ENCODE data around the gene BTLA. TPM values are rescaled to one million over a fixed set of nuclear protein-coding genes. Genes with fewer than 3 reads are reported as not detected.
"Not testable (repeated sequence)": the region's sequence is repeated elsewhere in the genome, so short reads cannot be mapped to it uniquely, and the experiment has no call there.

BTLA gene
- total and polyA plus RNA-seq, 2 experiments from 2014 or later = not detected

- no peaks in the 10 kb centered on the region for H3K9me3 ChIP-seq (ENCODE audit: low read depth)
- no peak overlapping the region for H3K27ac ChIP-seq
- H2AFZ ChIP-seq = no peak overlapping the region
- H3K4me3 ChIP-seq = no peak overlapping the region
- no peaks in the 10 kb centered on the region for H3K79me2 ChIP-seq
- H3K4me1 ChIP-seq (ENCODE audit: insufficient read depth) = no peaks in the 10 kb centered on the region
- H3K9me2 ChIP-seq (replicated peaks; ENCODE audit: insufficient read depth) = no peaks in the 10 kb centered on the region
- 6% methylated on average over 1 of the region's 1 CpG for WGBS (ENCODE audit: low lambda C conversion rate, missing lambda C conversion rate)
- TF ChIP-seq EZH2phosphoT487 (IDR thresholded peaks at IDR 0.05; ENCODE audit: low read depth, severe bottlenecking, unreplicated experiment) = no peak
- TF ChIP-seq, protein P1, sequence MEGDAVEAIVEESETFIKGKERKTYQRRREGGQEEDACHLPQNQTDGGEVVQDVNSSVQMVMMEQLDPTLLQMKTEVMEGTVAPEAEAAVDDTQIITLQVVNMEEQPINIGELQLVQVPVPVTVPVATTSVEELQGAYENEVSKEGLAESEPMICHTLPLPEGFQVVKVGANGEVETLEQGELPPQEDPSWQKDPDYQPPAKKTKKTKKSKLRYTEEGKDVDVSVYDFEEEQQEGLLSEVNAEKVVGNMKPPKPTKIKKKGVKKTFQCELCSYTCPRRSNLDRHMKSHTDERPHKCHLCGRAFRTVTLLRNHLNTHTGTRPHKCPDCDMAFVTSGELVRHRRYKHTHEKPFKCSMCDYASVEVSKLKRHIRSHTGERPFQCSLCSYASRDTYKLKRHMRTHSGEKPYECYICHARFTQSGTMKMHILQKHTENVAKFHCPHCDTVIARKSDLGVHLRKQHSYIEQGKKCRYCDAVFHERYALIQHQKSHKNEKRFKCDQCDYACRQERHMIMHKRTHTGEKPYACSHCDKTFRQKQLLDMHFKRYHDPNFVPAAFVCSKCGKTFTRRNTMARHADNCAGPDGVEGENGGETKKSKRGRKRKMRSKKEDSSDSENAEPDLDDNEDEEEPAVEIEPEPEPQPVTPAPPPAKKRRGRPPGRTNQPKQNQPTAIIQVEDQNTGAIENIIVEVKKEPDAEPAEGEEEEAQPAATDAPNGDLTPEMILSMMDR (IDR thresholded peaks at IDR 0.05; ENCODE audit: poor library complexity) = peak; percentile 61
- H3K36me3 ChIP-seq (replicated peaks; ENCODE audit: insufficient read depth, low read depth) = no peaks in the 10 kb centered on the region
- no peak overlapping the region for H3K4me2 ChIP-seq
- no peaks in the 10 kb centered on the region for H3K27me3 ChIP-seq
- no peaks in the 10 kb centered on the region for H4K20me1 ChIP-seq (ENCODE audit: insufficient read depth, poor library complexity, severe bottlenecking)
- peak; percentile 32 for DNase-seq (ENCODE audit: low spot score)
These were observed 32.1 kb upstream of the BTLA start for GRCh38 chr3:112531358-112531781.

DNA sequence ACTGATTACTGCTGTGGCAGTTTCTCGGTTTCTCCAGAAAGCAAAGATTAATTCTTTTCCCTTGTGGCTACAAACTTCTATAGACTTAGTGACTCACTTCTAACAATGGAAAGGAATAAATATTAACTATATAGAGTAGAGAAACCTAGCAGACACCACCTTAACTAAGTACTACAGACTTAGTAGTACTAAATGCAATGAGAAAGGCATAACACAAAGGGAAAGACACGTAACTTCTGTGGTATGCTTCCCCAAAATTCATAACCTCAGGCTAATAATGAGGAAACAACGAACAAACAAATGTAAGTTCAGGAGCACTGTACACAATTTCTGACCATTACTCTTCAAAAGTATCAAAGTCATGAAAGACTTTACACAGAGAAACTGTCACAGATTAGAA, 31.3 kb upstream of the BTLA start:
- Histone ChIP-seq H4K20me1 (ENCODE audit: insufficient read depth, poor library complexity, severe bottlenecking) (no peaks in the 10 kb centered on the region), H3K36me3 (replicated peaks; ENCODE audit: insufficient read depth, low read depth) (no peaks in the 10 kb centered on the region), H3K27me3 (no peaks in the 10 kb centered on the region), H3K4me1 (ENCODE audit: insufficient read depth) (no peaks in the 10 kb centered on the region), H3K4me3 (no peak overlapping the region), H3K79me2 (no peaks in the 10 kb centered on the region), H3K4me2 (no peak overlapping the region), H3K9me2 (replicated peaks; ENCODE audit: insufficient read depth) (no peaks in the 10 kb centered on the region), H3K9me3 (ENCODE audit: low read depth) (no peaks in the 10 kb centered on the region), H2AFZ (no peak overlapping the region), H3K27ac (peak overlapping the region; percentile 6)
- TF ChIP-seq, protein P1 (IDR thresholded peaks at IDR 0.05; ENCODE audit: poor library complexity) = no peak
- no peak for TF ChIP-seq EZH2 (IDR thresholded peaks at IDR 0.05; ENCODE audit: borderline replicate concordance)
- DNase-seq (ENCODE audit: low spot score) = no peak
- 77% methylated on average over 3 of the region's 3 CpGs for WGBS (ENCODE audit: low lambda C conversion rate, missing lambda C conversion rate)

DNA sequence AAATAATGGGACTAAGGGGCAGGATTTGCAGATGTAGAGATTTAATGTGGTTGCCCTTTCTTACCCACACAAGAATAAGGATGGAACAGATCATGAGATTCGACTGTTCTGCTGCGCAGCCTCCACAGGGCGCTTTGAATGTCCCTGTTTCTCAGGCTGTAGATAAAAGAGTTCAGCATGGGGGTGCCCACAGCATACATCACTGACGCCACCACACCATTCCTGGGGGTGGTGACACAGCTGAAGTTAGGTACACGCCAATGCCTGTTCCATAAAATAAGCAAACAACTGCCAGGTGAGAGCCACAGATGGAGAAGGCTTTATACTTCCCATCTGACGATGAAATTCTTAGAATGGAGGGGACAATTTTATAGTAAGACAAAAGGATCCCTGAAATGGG, 24.9 kb upstream of the BTLA start:
- H3K4me3 ChIP-seq; H4K20me1 ChIP-seq (ENCODE audit: insufficient read depth, poor library complexity, severe bottlenecking); H3K27ac ChIP-seq; H2AFZ ChIP-seq; H3K4me1 ChIP-seq (ENCODE audit: insufficient read depth); H3K27me3 ChIP-seq; H3K9me2 ChIP-seq (replicated peaks; ENCODE audit: insufficient read depth); H3K79me2 ChIP-seq; H3K4me2 ChIP-seq; H3K36me3 ChIP-seq (replicated peaks; ENCODE audit: insufficient read depth, low read depth); H3K9me3 ChIP-seq (ENCODE audit: low read depth); DNase-seq (ENCODE audit: low spot score): not testable (repeated sequence)
- 94% methylated on average over 6 of the region's 6 CpGs for WGBS (ENCODE audit: low lambda C conversion rate, missing lambda C conversion rate)

- TF ChIP-seq EZH2 (IDR thresholded peaks at IDR 0.05; ENCODE audit: borderline replicate concordance) = no peak
- TF ChIP-seq, protein P1 (IDR thresholded peaks at IDR 0.05; ENCODE audit: poor library complexity) = peak; percentile 80
- DNase-seq (ENCODE audit: low spot score) = peak; percentile 77
- WGBS (ENCODE audit: low lambda C conversion rate, missing lambda C conversion rate) = 66% methylated on average over 2 of the region's 2 CpGs
These were observed 20.2 kb upstream of the BTLA start for GRCh38 chr3:112519424-112520001.

DNA sequence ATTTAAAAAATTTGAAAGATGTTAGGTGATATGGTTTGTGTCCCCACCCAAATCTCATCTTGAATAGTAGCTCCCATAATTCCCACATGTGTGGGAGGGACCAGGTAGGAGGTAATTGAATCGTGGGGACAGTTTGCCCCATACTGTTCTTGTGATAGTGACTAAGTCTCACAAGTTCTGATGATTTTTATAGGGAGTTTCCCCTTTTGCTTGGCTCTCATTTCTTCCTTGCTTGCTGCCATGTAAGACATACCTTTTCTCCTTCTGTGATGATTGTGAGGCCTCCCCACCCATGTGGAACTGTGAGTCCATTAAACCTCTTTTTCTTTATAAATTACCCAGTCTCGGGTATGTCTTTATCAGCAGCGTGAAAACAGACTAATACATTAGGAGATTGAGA, 19.7 kb upstream of the BTLA start:
- H3K9me2 ChIP-seq (replicated peaks; ENCODE audit: insufficient read depth); H3K4me3 ChIP-seq; H3K4me2 ChIP-seq; H4K20me1 ChIP-seq (ENCODE audit: insufficient read depth, poor library complexity, severe bottlenecking); H3K9me3 ChIP-seq (ENCODE audit: low read depth); H3K79me2 ChIP-seq; H3K27me3 ChIP-seq; H3K36me3 ChIP-seq (replicated peaks; ENCODE audit: insufficient read depth, low read depth); H3K27ac ChIP-seq; H3K4me1 ChIP-seq (ENCODE audit: insufficient read depth); DNase-seq (ENCODE audit: low spot score); H2AFZ ChIP-seq: not testable (repeated sequence)
- 73% methylated on average over 3 of the region's 3 CpGs for WGBS (ENCODE audit: low lambda C conversion rate, missing lambda C conversion rate)

More at GRCh38 chr3:112519424-112520001, 20.2 kb upstream of the BTLA start:
- Histone ChIP-seq H2AFZ (no peak overlapping the region), H3K4me3 (no peak overlapping the region), H3K4me1 (ENCODE audit: insufficient read depth) (no peaks in the 10 kb centered on the region), H3K36me3 (replicated peaks; ENCODE audit: insufficient read depth, low read depth) (no peaks in the 10 kb centered on the region), H3K4me2 (no peak overlapping the region), H3K27ac (no peak overlapping the region), H3K9me3 (ENCODE audit: low read depth) (no peaks in the 10 kb centered on the region), H3K79me2 (no peaks in the 10 kb centered on the region), H3K9me2 (replicated peaks; ENCODE audit: insufficient read depth) (no peaks in the 10 kb centered on the region), H4K20me1 (ENCODE audit: insufficient read depth, poor library complexity, severe bottlenecking) (no peaks in the 10 kb centered on the region), H3K27me3 (no peaks in the 10 kb centered on the region)
